Measurements from ENCODE around the gene LNX2. TPM values are rescaled to one million over a fixed set of nuclear protein-coding genes. Genes with fewer than 3 reads are reported as not detected.

Gene LNX2
- total and polyA plus RNA-seq, 2 of the 4 experiments (the other 2 are of a cell fraction): 3.1 to 7.2 TPM

- peaks cover 5% of the 10 kb centered on the region; the same call in 1 of the 2 replicates for H3K9me1 ChIP-seq (ENCODE audit: insufficient read depth, low read length)
- no peak overlapping the region for H4K91ac ChIP-seq (ENCODE audit: insufficient read depth, low read depth, low read length)
- H3K56ac ChIP-seq (ENCODE audit: extremely low read depth, insufficient read depth, low read length): no peak overlapping the region
- no peaks in the 10 kb centered on the region for H3K36me3 ChIP-seq (ENCODE audit: control insufficient read depth, insufficient read depth, low read length)
- H2BK5ac ChIP-seq (ENCODE audit: low read depth, low read length, poor library complexity, severe bottlenecking): no peak overlapping the region
- H2AFZ ChIP-seq (replicated peaks; ENCODE audit: low read length, poor library complexity): no peak overlapping the region
- dilution Hi-C loops (cut with HindIII; ENCODE audit: low sequenced_read_pairs, unreplicated experiment): no loop called here
- no peaks in the 10 kb centered on the region for H3K27me3 ChIP-seq (ENCODE audit: control insufficient read depth, insufficient read depth, low read length)
- no peak overlapping the region for H3K27ac ChIP-seq (ENCODE audit: insufficient read depth, low read length)
- ATAC-seq (ENCODE audit: low read depth) (peak; percentile 91), DNase-seq (peak; percentile 67)
- POLR2A ChIA-PET (ENCODE audit: unreplicated experiment): no interaction called here
- no peak overlapping the region for H2AK5ac ChIP-seq (ENCODE audit: low read depth, low read length)
- H2BK20ac ChIP-seq (ENCODE audit: low read depth, low read length): no peak overlapping the region
- H2BK120ac ChIP-seq (ENCODE audit: low read depth, low read length): no peak overlapping the region
- no peak overlapping the region for H3K4ac ChIP-seq (ENCODE audit: low read depth, low read length)
- no peaks in the 10 kb centered on the region for H4K20me1 ChIP-seq (ENCODE audit: insufficient read depth, low read length)
- H3K4me3 ChIP-seq (ENCODE audit: insufficient read depth, low read depth, low read length): no peak overlapping the region
- no peak overlapping the region for H3K18ac ChIP-seq (ENCODE audit: low read depth, low read length)
- no CpG with 5 or more reads among the region's 5 CpGs for WGBS, 2 experiments (ENCODE audit: extremely low coverage in 2 of 2, insufficient read length in 1 of 2)
- no peak overlapping the region for H3K14ac ChIP-seq (replicated peaks; ENCODE audit: low read depth, low read length)
- H3K4me2 ChIP-seq (ENCODE audit: low read depth, low read length): peak overlapping the region; percentile 25; the same call in 1 of the 2 replicates
- H3K79me1 ChIP-seq (ENCODE audit: low read depth in 1 of 2, low read length in 2 of 2): peaks cover 16 to 40% of the 10 kb centered on the region in 2 experiments; a peak in 3 of 4 replicates
- no peak overlapping the region for H4K5ac ChIP-seq (ENCODE audit: low read depth, low read length)
- 0 out of 2 replicates have a peak, but pooled peaks cover under 1% of the 10 kb centered on the region for H3K4me1 ChIP-seq (ENCODE audit: control insufficient read depth, insufficient read depth, low read length)
- CTCF ChIA-PET: interaction anchor here (1.0 kb wide), 1 partner anchor 14 kb away, joined by 3 read pairs; no protein-coding TSS in a partner anchor
- no peak overlapping the region for H2BK15ac ChIP-seq (ENCODE audit: low read depth, low read length)
- no peak overlapping the region; a peak in 1 of 4 replicates for H4K8ac ChIP-seq (ENCODE audit: low read depth in 2 of 2, low read length in 2 of 2)
- BruUV-seq (replicated peaks): no TSS peak
- TF ChIP-seq MXI1 (IDR thresholded peaks at IDR 0.05; ENCODE audit: borderline replicate concordance, low read depth, low read length): no peak
- no peak for TF ChIP-seq BHLHE40 (IDR thresholded peaks at IDR 0.05; ENCODE audit: low read depth, low read length)
- TF ChIP-seq FOS (IDR thresholded peaks at IDR 0.05; ENCODE audit: low read depth, low read length): peak; percentile 73; the same call in 1 of the 2 replicates
- H2AK9ac ChIP-seq (replicated peaks; ENCODE audit: low read depth, low read length, poor library complexity): no peak overlapping the region
- no peak overlapping the region for H3K23ac ChIP-seq (ENCODE audit: low read depth, low read length)
- intact Hi-C loops (cut with micrococcal nuclease): no loop called here
- H3K9ac ChIP-seq (ENCODE audit: low read depth, low read length): no peak overlapping the region
- H3K9me3 ChIP-seq (ENCODE audit: control insufficient read depth, insufficient read depth, low read length): no peaks in the 10 kb centered on the region
- in situ Hi-C loops (cut with MboI; ENCODE audit: low sequenced_read_pairs): loop anchor here (25.0 kb wide), 1 partner anchor 613 kb away; no protein-coding TSS in a partner anchor
Measured at GRCh38 chr13:27599845-27600553, 20.3 kb downstream of the LNX2 start.
